GM18517 (cell line): ENCODE measurements around the gene BTBD8.

Experiments used
- ATAC-seq: cut with Tn5 transposase; IDR thresholded peaks from one replicate; pipeline ENCODE4 v1.9.1; 2021; ENCODE audit warnings: mild to moderate bottlenecking, moderate library complexity; ENCODE audit not compliant: unreplicated experiment

The BTBD8 gene

GRCh38 chr1:92188436-92189255 lies 108.5 kb downstream of the BTBD8 start:
- ATAC-seq, result no peak

GRCh38 chr1:92191726-92192125 lies 111.6 kb downstream of the BTBD8 start:
- ATAC-seq, result no peak

GRCh38 chr1:92192246-92192645 lies 112.1 kb downstream of the BTBD8 start:
- no peak for ATAC-seq

GRCh38 chr1:92194511-92194910 lies 114.4 kb downstream of the BTBD8 start:
- ATAC-seq, result no peak

GRCh38 chr1:92201973-92202372 lies 121.8 kb downstream of the BTBD8 start:
- ATAC-seq, result no peak

GRCh38 chr1:92203105-92203504 lies 123.0 kb downstream of the BTBD8 start:
- ATAC-seq, result no peak

GRCh38 chr1:92210701-92211100 lies 130.6 kb downstream of the BTBD8 start:
- ATAC-seq, result no peak

- ATAC-seq, result no peak
These were observed 131.0 kb downstream of the BTBD8 start for GRCh38 chr1:92211166-92211565.

- no peak for ATAC-seq
These were observed 137.6 kb downstream of the BTBD8 start, which contains the start of gene C1orf146 for GRCh38 chr1:92217721-92218120. C1orf146 (plus strand) TSS chr1:92217915; CDS start chr1:92231421, 13,506 bp downstream.

GRCh38 chr1:92218559-92218958 lies 138.4 kb downstream of the BTBD8 start:
- no peak for ATAC-seq

- no peak for ATAC-seq
These were observed 138.9 kb downstream of the BTBD8 start for GRCh38 chr1:92219028-92219427.

GRCh38 chr1:92228401-92228800 lies 148.3 kb downstream of the BTBD8 start:
- ATAC-seq, result no peak

GRCh38 chr1:92230736-92231135 lies 150.6 kb downstream of the BTBD8 start:
- no peak for ATAC-seq
